CD4-positive, alpha-beta T cell treated with Interleukin-21 for 1 hour (primary cell): ENCODE data around the gene TMEM191B.
A peak's percentile ranks its signal among the peaks of the same experiment; 100 is the strongest.
"Not testable (repeated sequence)": the region's sequence is repeated elsewhere in the genome, so short reads cannot be mapped to it uniquely, and the experiment has no call there.

Source experiments
- DNase-seq: peaks from one replicate; pipeline ENCODE4 v3.0.0-alpha.2; 2020

The TMEM191B gene

GRCh38 chr22:18527752-18528596 lies at the start of gene TMEM191B:
Gene TMEM191B, plus strand, starts transcription at chr22:18527802. Its CDS starts 179 bp downstream, at chr22:18527981.
- not testable (repeated sequence) for DNase-seq

- DNase-seq: not testable (repeated sequence)
Observed at GRCh38 chr22:18496227-18496626, 31.4 kb upstream of the TMEM191B start.

GRCh38 chr22:18511327-18511726 lies 16.3 kb upstream of the TMEM191B start:
- DNase-seq: not testable (repeated sequence)

- DNase-seq: not testable (repeated sequence)
Observed at GRCh38 chr22:18512378-18512777, 15.2 kb upstream of the TMEM191B start.

- not testable (repeated sequence) for DNase-seq
Observed at GRCh38 chr22:18513454-18513853, 14.1 kb upstream of the TMEM191B start.

- not testable (repeated sequence) for DNase-seq
Observed at GRCh38 chr22:18518061-18518460, 9.5 kb upstream of the TMEM191B start, which contains the start of gene GGTLC3. Gene GGTLC3, minus strand, starts transcription at chr22:18518161. Its CDS starts 264 bp downstream, at chr22:18517897.

GRCh38 chr22:18522762-18523161 lies 4.8 kb upstream of the TMEM191B start:
- not testable (repeated sequence) for DNase-seq

GRCh38 chr22:18523328-18523727 lies 4.3 kb upstream of the TMEM191B start:
- DNase-seq: not testable (repeated sequence)

GRCh38 chr22:18528597-18529415 lies 1.2 kb downstream of the TMEM191B start:
- DNase-seq: peak; percentile 84

- peak; percentile 0 for DNase-seq
Observed at GRCh38 chr22:18529416-18530145, 2.0 kb downstream of the TMEM191B start.

GRCh38 chr22:18533633-18534032 lies 6.0 kb downstream of the TMEM191B start:
- DNase-seq: not testable (repeated sequence)

GRCh38 chr22:18534315-18534714 lies 6.7 kb downstream of the TMEM191B start:
- DNase-seq: not testable (repeated sequence)

- DNase-seq: not testable (repeated sequence)
Observed at GRCh38 chr22:18539994-18540393, 12.4 kb downstream of the TMEM191B start.

- DNase-seq: not testable (repeated sequence)
Observed at GRCh38 chr22:18543400-18543799, 15.8 kb downstream of the TMEM191B start.

GRCh38 chr22:18544615-18545014 lies 17.0 kb downstream of the TMEM191B start:
- not testable (repeated sequence) for DNase-seq

- not testable (repeated sequence) for DNase-seq
Observed at GRCh38 chr22:18549458-18550179, 22.0 kb downstream of the TMEM191B start.

GRCh38 chr22:18551046-18551445 lies 23.4 kb downstream of the TMEM191B start:
- not testable (repeated sequence) for DNase-seq

- DNase-seq: not testable (repeated sequence)
Observed at GRCh38 chr22:18552839-18553597, 25.4 kb downstream of the TMEM191B start.

GRCh38 chr22:18554280-18555256 lies 27.0 kb downstream of the TMEM191B start:
- not testable (repeated sequence) for DNase-seq

- DNase-seq: not testable (repeated sequence)
Observed at GRCh38 chr22:18558516-18558915, 30.9 kb downstream of the TMEM191B start.
